ENCODE results near the gene PPP1R14C. TPM values are rescaled to one million over a fixed set of nuclear protein-coding genes. Genes with fewer than 3 reads are reported as not detected.
"Not testable (repeated sequence)": the region's sequence is repeated elsewhere in the genome, so short reads cannot be mapped to it uniquely, and the experiment has no call there.

PPP1R14C gene
- polyA plus RNA-seq, 4 donors, result 0.81 to 23.4 (median 22.4) TPM

- not testable (repeated sequence) for DNase-seq (ENCODE audit: low read depth in 4 of 4, low spot score in 3 of 4)
These were observed 5.1 kb upstream of the PPP1R14C start for GRCh38 chr6:150137711-150138110.

DNA sequence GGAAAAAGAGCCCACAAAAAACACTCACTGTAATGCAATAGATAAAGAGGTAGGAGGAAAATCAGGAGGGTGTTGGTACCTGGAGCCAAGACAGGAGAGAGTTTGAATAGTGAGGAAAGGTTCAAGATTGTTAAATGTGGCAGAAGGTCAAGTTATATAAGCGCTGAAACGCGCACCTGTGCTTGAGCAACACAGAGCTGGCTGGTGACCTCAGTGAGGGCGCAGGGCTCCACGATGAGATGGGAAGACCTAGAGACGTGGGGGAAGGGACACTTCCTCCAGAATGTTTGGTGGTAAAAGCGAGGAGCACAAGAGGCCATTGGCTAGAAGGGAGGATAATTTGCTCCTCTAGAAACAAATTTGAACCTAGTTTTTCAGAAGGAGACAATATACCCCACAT lies 4.2 kb upstream of the PPP1R14C start:
- no peak for DNase-seq (ENCODE audit: low read depth in 4 of 4, low spot score in 3 of 4)

DNA sequence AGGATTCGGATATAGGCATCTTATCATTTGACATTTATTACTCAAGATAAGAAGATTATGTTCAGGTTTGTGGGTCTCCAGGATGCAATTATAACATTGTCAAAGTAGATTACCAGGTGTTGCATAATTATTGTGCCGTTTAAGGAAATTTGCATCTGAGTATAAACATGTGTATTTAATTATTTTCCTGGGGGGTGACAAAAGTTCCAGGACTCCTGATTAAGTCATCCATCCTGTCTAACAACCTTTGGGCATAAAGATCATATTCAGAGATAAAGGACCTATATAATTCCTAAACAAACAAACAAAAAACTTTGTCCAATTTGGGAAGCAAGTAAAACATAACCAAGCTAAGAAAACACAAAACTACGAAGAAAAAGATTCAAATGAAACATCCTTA lies 3.3 kb upstream of the PPP1R14C start:
- DNase-seq (ENCODE audit: low read depth in 4 of 4, low spot score in 3 of 4), result no peak

GRCh38 chr6:150140236-150140969 lies 2.4 kb upstream of the PPP1R14C start:
- DNase-seq (ENCODE audit: low read depth in 4 of 4, low spot score in 3 of 4), result no peak

- no peak for DNase-seq (ENCODE audit: low read depth in 4 of 4, low spot score in 3 of 4)
These were observed 661 bp upstream of the PPP1R14C start for GRCh38 chr6:150142097-150142669.

- no peak for DNase-seq (ENCODE audit: low read depth in 4 of 4, low spot score in 3 of 4)
These were observed 861 bp downstream of the PPP1R14C start for GRCh38 chr6:150143516-150144293.

DNA sequence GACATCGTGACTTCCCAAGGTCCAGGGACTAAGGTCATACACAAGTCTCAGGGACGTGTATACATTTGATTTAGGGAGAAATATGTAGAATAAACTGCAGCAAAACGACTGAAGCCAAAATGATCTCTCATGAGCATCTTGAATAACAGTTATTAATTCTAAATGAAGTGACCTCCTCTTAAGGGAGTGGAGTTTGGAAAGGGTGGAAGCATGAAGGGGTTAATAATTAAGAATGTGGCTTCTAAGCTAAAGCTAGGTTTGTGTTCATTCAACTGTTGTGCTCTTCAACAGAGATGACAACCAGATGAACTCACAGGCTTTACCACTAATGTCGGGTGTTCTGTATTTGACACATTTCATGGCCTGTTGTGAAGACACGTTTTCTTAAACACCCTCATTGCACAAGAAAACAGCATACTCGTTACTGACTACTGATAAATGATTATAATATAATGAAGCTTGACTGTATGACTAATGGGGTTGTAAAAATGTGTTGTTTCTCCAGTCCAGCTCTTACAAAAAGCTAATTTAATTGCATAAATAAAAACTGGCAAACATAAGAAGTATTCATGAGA lies 1.5 kb downstream of the PPP1R14C start:
- DNase-seq (ENCODE audit: low read depth in 4 of 4, low spot score in 3 of 4), result no peak

DNA sequence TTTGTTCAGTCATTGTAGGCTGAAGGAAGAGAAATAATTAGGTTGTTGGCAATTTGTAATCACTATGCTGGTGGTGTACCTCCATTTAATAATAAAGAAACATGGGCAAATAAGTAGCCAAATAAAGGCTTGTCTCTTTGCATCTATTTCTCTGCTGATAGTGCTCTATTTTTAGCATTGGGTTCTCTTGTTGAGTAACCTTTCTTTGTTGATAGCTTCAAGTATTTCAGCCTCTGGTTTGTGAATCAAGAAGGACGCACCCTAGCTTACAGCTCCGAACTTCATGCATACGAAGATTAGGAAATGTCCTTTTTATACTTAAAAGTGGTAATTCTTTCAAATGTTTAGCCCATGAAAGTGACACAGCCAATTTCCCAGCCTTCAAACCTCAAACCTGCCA lies 2.6 kb downstream of the PPP1R14C start:
- no peak for DNase-seq (ENCODE audit: low read depth in 4 of 4, low spot score in 3 of 4)

DNA sequence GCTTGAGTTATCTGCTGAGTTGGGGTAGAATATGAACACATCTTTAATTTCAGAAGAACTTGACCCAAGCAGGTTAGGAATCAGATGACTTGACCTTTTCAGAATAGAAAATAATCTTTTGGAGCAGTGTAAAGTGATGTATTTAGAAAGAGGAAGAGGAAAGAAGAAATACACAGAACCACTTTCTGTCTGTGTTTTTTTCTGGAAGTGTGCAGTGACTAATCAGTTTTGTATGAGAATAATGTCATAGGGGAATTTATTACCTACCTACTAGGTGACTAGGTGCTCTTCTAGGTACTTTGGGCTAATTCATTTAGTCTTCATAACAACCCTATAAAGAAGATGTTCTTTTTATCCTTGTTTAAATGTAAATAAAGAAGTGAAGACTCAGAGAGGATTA lies 3.0 kb downstream of the PPP1R14C start:
- DNase-seq (ENCODE audit: low read depth in 4 of 4, low spot score in 3 of 4), result no peak

GRCh38 chr6:150146436-150146835 lies 3.6 kb downstream of the PPP1R14C start:
- no peak for DNase-seq (ENCODE audit: low read depth in 4 of 4, low spot score in 3 of 4)

- DNase-seq (ENCODE audit: low read depth in 4 of 4, low spot score in 3 of 4), result no peak
These were observed 6.3 kb downstream of the PPP1R14C start for GRCh38 chr6:150149146-150149545.

DNA sequence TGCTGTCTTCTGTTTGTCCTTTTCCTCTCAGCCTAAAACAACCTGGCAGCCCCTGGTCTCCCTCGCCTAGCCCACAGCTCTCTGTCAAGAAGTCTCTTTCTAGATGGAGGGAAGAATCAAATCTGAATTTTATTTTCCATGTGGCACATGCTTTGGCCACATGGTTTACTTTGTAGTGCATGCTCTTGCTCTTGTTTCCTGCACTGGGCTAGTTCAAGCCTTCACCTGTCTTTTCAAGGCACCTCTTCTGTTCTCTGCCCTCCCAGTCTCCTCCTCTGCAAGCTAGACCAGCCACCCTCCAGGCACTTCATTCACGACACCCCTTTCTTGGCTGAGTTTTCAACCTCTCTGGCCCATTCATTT lies 7.6 kb downstream of the PPP1R14C start:
- DNase-seq (ENCODE audit: low read depth in 4 of 4, low spot score in 3 of 4), result no peak

GRCh38 chr6:150150821-150151646 lies 8.2 kb downstream of the PPP1R14C start:
- DNase-seq (ENCODE audit: low read depth in 4 of 4, low spot score in 3 of 4), result no peak

GRCh38 chr6:150152891-150153876 lies 10.3 kb downstream of the PPP1R14C start:
- DNase-seq (ENCODE audit: low read depth in 4 of 4, low spot score in 3 of 4), result no peak

GRCh38 chr6:150153905-150154492 lies 11.2 kb downstream of the PPP1R14C start:
- DNase-seq (ENCODE audit: low read depth in 4 of 4, low spot score in 3 of 4), result no peak

DNA sequence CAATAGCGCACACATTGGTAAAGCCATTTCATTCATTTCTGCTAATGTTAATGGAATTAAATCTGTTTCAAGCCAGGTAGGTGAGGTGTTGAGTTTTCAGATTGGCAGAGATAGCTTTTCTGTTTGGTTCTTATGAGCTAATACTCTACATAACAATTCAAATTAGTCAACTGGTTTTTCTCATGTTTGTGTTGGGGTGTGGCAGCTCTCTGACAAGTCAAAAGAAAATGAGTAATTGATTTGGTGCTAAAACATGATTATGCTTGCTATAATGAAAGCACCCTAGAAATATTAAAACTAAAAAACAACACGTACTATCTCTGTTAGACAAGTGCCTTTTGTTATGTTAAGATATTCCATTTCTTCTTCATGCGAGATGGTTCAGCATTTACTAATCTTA lies 13.6 kb downstream of the PPP1R14C start:
- no peak for DNase-seq (ENCODE audit: low read depth in 4 of 4, low spot score in 3 of 4)

DNA sequence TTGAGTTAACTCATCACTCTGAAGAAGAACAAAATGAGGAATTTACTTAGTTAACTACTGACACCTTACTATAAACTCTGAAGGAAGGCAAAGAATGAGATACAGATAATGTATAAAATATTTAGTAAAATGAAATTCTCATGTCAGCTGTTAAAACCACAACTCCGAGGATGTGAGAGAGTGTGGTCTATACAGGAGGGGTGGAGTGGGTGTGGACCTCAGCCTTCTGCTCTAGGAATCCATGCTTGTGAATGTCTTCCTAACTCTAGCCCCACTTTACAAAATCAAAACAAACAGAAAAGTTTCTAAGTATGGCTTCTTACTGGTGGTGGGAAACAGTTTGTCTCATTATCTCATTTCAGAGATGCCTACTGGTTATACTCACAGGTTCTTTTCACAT lies 14.2 kb downstream of the PPP1R14C start:
- DNase-seq (ENCODE audit: low read depth in 4 of 4, low spot score in 3 of 4), result no peak

- DNase-seq (ENCODE audit: low read depth in 4 of 4, low spot score in 3 of 4), result no peak
These were observed 16.9 kb downstream of the PPP1R14C start for GRCh38 chr6:150159757-150160156.

DNA sequence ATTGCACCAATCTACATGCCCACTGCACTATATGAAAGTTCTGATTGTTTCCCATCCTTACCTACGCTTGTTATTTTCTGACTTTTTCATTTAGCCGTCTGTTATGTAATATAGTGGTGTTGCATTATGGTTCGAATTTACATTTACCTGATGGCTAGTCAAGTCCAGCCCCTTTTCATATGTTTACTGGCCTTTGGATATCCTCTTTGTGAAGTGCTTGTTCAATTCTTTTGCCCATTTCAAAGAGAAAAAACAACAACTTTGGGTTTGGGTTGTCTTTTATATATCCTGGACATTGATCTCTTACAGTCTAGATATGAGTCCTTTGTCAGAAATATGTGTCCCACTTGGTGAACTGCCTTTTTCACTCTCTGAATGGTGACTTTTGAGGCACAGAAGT lies 21.1 kb downstream of the PPP1R14C start:
- no peak for DNase-seq (ENCODE audit: low read depth in 4 of 4, low spot score in 3 of 4)

Data from left renal pelvis (tissue), 4 donors.